ENCODE results near the gene TMEM120A.

- TF ChIP-seq CTCF (IDR thresholded peaks at IDR 0.05; ENCODE audit: poor library complexity) (no peak), EZH2phosphoT487 (IDR thresholded peaks at IDR 0.05; ENCODE audit: low read depth, severe bottlenecking, unreplicated experiment) (no peak)
These were observed 44.2 kb downstream of the TMEM120A start for GRCh38 chr7:75950111-75950681.

Measured in hepatocyte (in vitro differentiated cells).